H9 (cell line): ENCODE measurements around the gene ARF4. TPM values are rescaled to one million over a fixed set of nuclear protein-coding genes. Genes with fewer than 3 reads are reported as not detected.

ENCODE experiments used
- DNase-seq: peaks from one replicate; pipeline ENCODE4 v3.0.0-alpha.2; 2017
- H2AFZ ChIP-seq: one replicate; pipeline ENCODE4 v1.6.1; 2013; ENCODE audit warnings: mild to moderate bottlenecking, low read length, control low read depth, moderate library complexity
- H2AK5ac ChIP-seq: 2 replicates; pipeline ENCODE4 v1.6.1; 2013; ENCODE audit warnings: low read length, control low read depth, mixed read lengths; ENCODE audit not compliant: insufficient read length
- H2BK120ac ChIP-seq: one replicate; pipeline ENCODE4 v1.6.1; 2013; ENCODE audit warnings: low read depth, mild to moderate bottlenecking, low read length, control low read depth, inconsistent platforms; ENCODE audit not compliant: poor library complexity, severe bottlenecking
- H2BK12ac ChIP-seq: 2 replicates; pipeline ENCODE4 v1.6.1; 2013; ENCODE audit warnings: low read length, control low read depth, mixed read lengths, low read depth; ENCODE audit not compliant: insufficient read length
- H2BK15ac ChIP-seq: 2 replicates; pipeline ENCODE4 v1.6.1; 2013; ENCODE audit warnings: low read depth, low read length, control low read depth
- H2BK20ac ChIP-seq: one replicate; pipeline ENCODE4 v1.6.1; 2013; ENCODE audit warnings: low read depth, mild to moderate bottlenecking, low read length, control low read depth, inconsistent platforms; ENCODE audit not compliant: poor library complexity, severe bottlenecking
- H2BK5ac ChIP-seq: 2 replicates; pipeline ENCODE4 v1.6.1; 2013; ENCODE audit warnings: low read length, control low read depth, mixed read lengths; ENCODE audit not compliant: insufficient read length
- H3K14ac ChIP-seq: 2 replicates; pipeline ENCODE4 v1.6.1; 2013; ENCODE audit warnings: low read length, control low read depth; ENCODE audit not compliant: insufficient read depth
- H3K18ac ChIP-seq: 2 replicates; pipeline ENCODE4 v1.6.1; 2013; ENCODE audit warnings: low read depth, mild to moderate bottlenecking, mixed read lengths, low read length, control low read depth; ENCODE audit not compliant: insufficient read length
- H3K23ac ChIP-seq: 2 replicates; pipeline ENCODE4 v1.6.1; 2013; ENCODE audit warnings: low read length, control low read depth, mixed read lengths, low read depth; ENCODE audit not compliant: insufficient read length
- H3K23me2 ChIP-seq: 2 replicates; pipeline ENCODE4 v1.6.1; 2013; ENCODE audit warnings: low read depth, mild to moderate bottlenecking, mixed read lengths, low read length, control low read depth; ENCODE audit not compliant: insufficient read length, poor library complexity, severe bottlenecking
- H3K27ac ChIP-seq: 2 replicates; pipeline ENCODE4 v1.5.1; 2013; ENCODE audit warnings: low read length, control low read depth, mixed read lengths, low read depth; ENCODE audit not compliant: insufficient read length
- H3K27me3 ChIP-seq: 2 replicates; pipeline ENCODE4 v1.6.1; 2013; ENCODE audit warnings: low read length, control low read depth, inconsistent platforms; ENCODE audit not compliant: insufficient read depth
- H3K4ac ChIP-seq: 2 replicates; pipeline ENCODE4 v1.6.1; 2013; ENCODE audit warnings: low read depth, mild to moderate bottlenecking, control low read depth, inconsistent platforms, low read length, moderate library complexity
- H3K4me1 ChIP-seq: 2 replicates; pipeline ENCODE4 v1.6.1; 2013; ENCODE audit warnings: low read length, control low read depth, inconsistent platforms; ENCODE audit not compliant: insufficient read depth
- H3K4me2 ChIP-seq: 2 replicates; pipeline ENCODE4 v1.6.1; 2013; ENCODE audit warnings: low read length, control low read depth, mixed read lengths; ENCODE audit not compliant: insufficient read length, insufficient read depth
- H3K56ac ChIP-seq: 2 replicates; pipeline ENCODE4 v1.6.1; 2013; ENCODE audit warnings: low read depth, mild to moderate bottlenecking, mixed read lengths, low read length, control low read depth; ENCODE audit not compliant: insufficient read length
- H3K79me1 ChIP-seq: 2 replicates; pipeline ENCODE4 v1.6.1; 2013; ENCODE audit warnings: low read depth, mild to moderate bottlenecking, moderate library complexity, low read length, control low read depth, inconsistent platforms; ENCODE audit not compliant: insufficient read depth, poor library complexity, severe bottlenecking
- H3K79me2 ChIP-seq: 2 replicates; pipeline ENCODE4 v1.6.1; 2013; ENCODE audit warnings: low read length, control low read depth, inconsistent platforms; ENCODE audit not compliant: insufficient read depth
- H3K9ac ChIP-seq: 2 replicates; pipeline ENCODE4 v1.6.1; 2013; ENCODE audit warnings: low read length, control low read depth, mixed read lengths; ENCODE audit not compliant: insufficient read length; ENCODE audit errors: extremely low read depth
- H3K9me3 ChIP-seq: one replicate; pipeline ENCODE4 v1.6.1; 2013; ENCODE audit warnings: low read depth, low read length, inconsistent platforms; ENCODE audit not compliant: control insufficient read depth
- H3T11ph ChIP-seq: one replicate; pipeline ENCODE4 v1.6.1; 2013; ENCODE audit warnings: mild to moderate bottlenecking, low read length, control low read depth, inconsistent platforms
- H4K20me1 ChIP-seq: one replicate; pipeline ENCODE4 v1.6.1; 2013; ENCODE audit not compliant: control insufficient read depth, insufficient read length, insufficient read depth
- H4K5ac ChIP-seq: 2 replicates; pipeline ENCODE4 v1.6.1; 2013; ENCODE audit warnings: low read depth, mild to moderate bottlenecking, mixed read lengths, low read length, control low read depth; ENCODE audit not compliant: insufficient read length
- H4K8ac ChIP-seq: replicated peaks from 2 replicates; pipeline ENCODE4 v1.6.1; 2013; ENCODE audit warnings: low read length, control low read depth, mixed read lengths, low read depth; ENCODE audit not compliant: insufficient read length
- H4K91ac ChIP-seq: 2 replicates; pipeline ENCODE4 v1.6.1; 2013; ENCODE audit warnings: low read depth, mild to moderate bottlenecking, moderate library complexity, mixed read lengths, low read length, control low read depth; ENCODE audit not compliant: insufficient read length
- H3K27ac Mint-ChIP-seq, 3 experiments: 2 replicates in 2 of 3; 3 replicates in 1 of 3; pipeline ENCODE4 v1.8.0; 2020 to 2021; ENCODE audit warnings: mixed read lengths in 3 of 3, mild to moderate bottlenecking in 1 of 3, moderate library complexity in 1 of 3
- H3K27me3 Mint-ChIP-seq: 2 replicates; pipeline ENCODE4 v1.8.0; 2021; ENCODE audit warnings: low read depth, mild to moderate bottlenecking, moderate library complexity, mixed read lengths
- H3K36me3 Mint-ChIP-seq, 3 experiments: 2 replicates in 2 of 3; 3 replicates in 1 of 3; pipeline ENCODE4 v1.8.0; 2020 to 2021; ENCODE audit warnings: low read depth in 3 of 3, mixed read lengths in 3 of 3; ENCODE audit not compliant: insufficient read depth in 1 of 3
- H3K4me1 Mint-ChIP-seq, 2 experiments: 2 replicates each; pipeline ENCODE4 v1.8.0; 2020; ENCODE audit warnings: mixed read lengths in 2 of 2
- H3K4me3 Mint-ChIP-seq, 2 experiments: 2 replicates in 1 of 2; 3 replicates in 1 of 2; pipeline ENCODE4 v1.8.0; 2020 to 2021; ENCODE audit warnings: mild to moderate bottlenecking in 2 of 2, mixed read lengths in 2 of 2, moderate library complexity in 1 of 2
- H3K9me3 Mint-ChIP-seq, 2 experiments: 2 replicates in 1 of 2; 3 replicates in 1 of 2; pipeline ENCODE4 v1.8.0; 2020; ENCODE audit warnings: mild to moderate bottlenecking in 2 of 2, mixed read lengths in 2 of 2, moderate library complexity in 1 of 2
- WGBS: extraction: QIAGEN DNeasy Blood & Tissue Kit; methylation state at CpG from one replicate; pipeline ENCODE4 v1.1.7; 2013; ENCODE audit warnings: missing lambda C conversion rate, low lambda C conversion rate, mixed read lengths; ENCODE audit not compliant: insufficient read length; ENCODE audit errors: extremely low coverage; 5-methylcytosine and 5-hydroxymethylcytosine counted together
- total RNA-seq: library from RNA; stranded (reverse); gene quantifications from 2 replicates; pipeline ENCODE4 v1.2.1, GENCODE V29; 2021
- TF ChIP-seq, protein P1 (sequence below): fragments of 200-600 bp; sonication (generic); conservative IDR thresholded peaks from 3 replicates; pipeline ENCODE4 v1.8.0; 2021; ENCODE audit warnings: antibody characterized with exemption, mild to moderate bottlenecking

ARF4 gene
- total RNA-seq, 1 experiment from 2014 or later, result 160 TPM

DNA sequence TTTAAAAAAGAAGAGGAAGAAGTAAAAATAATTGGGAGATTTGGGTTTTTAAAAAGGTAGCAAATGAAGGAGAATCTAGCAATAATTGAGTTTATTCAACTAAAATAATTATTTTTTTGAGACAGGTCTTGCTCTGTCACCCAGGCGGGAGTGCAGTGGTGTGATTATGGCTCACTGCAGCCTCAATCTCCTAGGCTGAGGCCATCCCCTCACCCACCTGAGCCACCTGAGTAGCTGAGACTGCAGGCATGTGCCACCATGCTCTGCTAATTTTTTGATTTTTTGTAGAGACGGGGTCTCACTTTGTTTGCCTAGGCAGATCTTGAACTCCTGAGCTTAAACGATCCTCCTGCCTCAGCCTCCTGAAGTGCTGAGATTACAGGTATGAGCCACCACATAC is 27.7 kb upstream of the ARF4 start:
- no peak overlapping the region for H3K23ac ChIP-seq
- WGBS, result no CpG with 5 or more reads among the region's 3 CpGs

More for the DNA sequence above, 27.7 kb upstream of the ARF4 start:
- no peak for DNase-seq
- H3K36me3 Mint-ChIP-seq, result peaks cover 13 to 52% (median 45%) of the 10 kb centered on the region in 3 experiments; a peak in 6 of 7 replicates
- H3K27ac Mint-ChIP-seq, result no peak overlapping the region
- Histone ChIP-seq H3K4ac (no peak overlapping the region), H3K4me2 (no peak overlapping the region), H3T11ph (no peak overlapping the region), H3K14ac (no peak overlapping the region), H3K18ac (no peak overlapping the region), H4K91ac (no peak overlapping the region), H2BK5ac (no peak overlapping the region), H3K23me2 (no peaks in the 10 kb centered on the region), H3K79me2 (no peaks in the 10 kb centered on the region), H4K8ac (no peak overlapping the region), H3K79me1 (no peaks in the 10 kb centered on the region), H3K27me3 (no peaks in the 10 kb centered on the region), H2BK120ac (no peak overlapping the region), H2BK15ac (no peak overlapping the region), H3K9me3 (no peaks in the 10 kb centered on the region), H3K9ac (no peak overlapping the region), H2AFZ (no peak overlapping the region), H4K20me1 (no peaks in the 10 kb centered on the region), H3K4me1 (no peaks in the 10 kb centered on the region), H2BK20ac (no peak overlapping the region), H3K27ac (no peak overlapping the region), H2AK5ac (no peak overlapping the region), H2BK12ac (no peak overlapping the region), H3K56ac (no peak overlapping the region), H4K5ac (no peak overlapping the region)
- TF ChIP-seq, protein P1, sequence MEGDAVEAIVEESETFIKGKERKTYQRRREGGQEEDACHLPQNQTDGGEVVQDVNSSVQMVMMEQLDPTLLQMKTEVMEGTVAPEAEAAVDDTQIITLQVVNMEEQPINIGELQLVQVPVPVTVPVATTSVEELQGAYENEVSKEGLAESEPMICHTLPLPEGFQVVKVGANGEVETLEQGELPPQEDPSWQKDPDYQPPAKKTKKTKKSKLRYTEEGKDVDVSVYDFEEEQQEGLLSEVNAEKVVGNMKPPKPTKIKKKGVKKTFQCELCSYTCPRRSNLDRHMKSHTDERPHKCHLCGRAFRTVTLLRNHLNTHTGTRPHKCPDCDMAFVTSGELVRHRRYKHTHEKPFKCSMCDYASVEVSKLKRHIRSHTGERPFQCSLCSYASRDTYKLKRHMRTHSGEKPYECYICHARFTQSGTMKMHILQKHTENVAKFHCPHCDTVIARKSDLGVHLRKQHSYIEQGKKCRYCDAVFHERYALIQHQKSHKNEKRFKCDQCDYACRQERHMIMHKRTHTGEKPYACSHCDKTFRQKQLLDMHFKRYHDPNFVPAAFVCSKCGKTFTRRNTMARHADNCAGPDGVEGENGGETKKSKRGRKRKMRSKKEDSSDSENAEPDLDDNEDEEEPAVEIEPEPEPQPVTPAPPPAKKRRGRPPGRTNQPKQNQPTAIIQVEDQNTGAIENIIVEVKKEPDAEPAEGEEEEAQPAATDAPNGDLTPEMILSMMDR, result no peak
- H3K27me3 Mint-ChIP-seq, result no peaks in the 10 kb centered on the region
- no peaks in the 10 kb centered on the region; a peak in 1 of 5 replicates for H3K9me3 Mint-ChIP-seq
- peaks cover 2% of the 10 kb centered on the region in 2 experiments for H3K4me1 Mint-ChIP-seq
- H3K4me3 Mint-ChIP-seq, result no peak overlapping the region
